Kidney (tissue), 14 donors: ENCODE data around the gene PAXIP1. TPM values are rescaled to one million over a fixed set of nuclear protein-coding genes. Genes with fewer than 3 reads are reported as not detected.
"Not testable (repeated sequence)": the region's sequence is repeated elsewhere in the genome, so short reads cannot be mapped to it uniquely, and the experiment has no call there.

ENCODE experiments used
- DNase-seq, 5 donors: peaks; one replicate each; pipeline ENCODE4 v3.0.0-alpha.2; 2013 to 2020
- FAIRE-seq: peaks from 2 replicates; lab custom pipeline; 2012; peaks lifted over from hg19 to GRCh38; lab: Jason Lieb, UNC
- H3K27ac ChIP-seq, 2 donors: one replicate each; pipeline ENCODE4 v1.7.0; 2013; ENCODE audit warnings: low read depth in 2 of 2, low read length in 2 of 2, inconsistent platforms in 1 of 2
- H3K27me3 ChIP-seq: one replicate; pipeline ENCODE4 v1.7.1; 2013; ENCODE audit warnings: low read length, inconsistent platforms; ENCODE audit not compliant: control insufficient read depth, insufficient read depth
- H3K36me3 ChIP-seq, 3 donors: one replicate each; pipeline versions ENCODE4 v1.7.0 to v1.7.1; 2013; ENCODE audit warnings: low read length in 3 of 3, control low read depth in 1 of 3, inconsistent platforms in 1 of 3; ENCODE audit not compliant: insufficient read depth in 3 of 3, control insufficient read depth in 2 of 3
- H3K4me1 ChIP-seq, 3 donors: one replicate each; pipeline versions ENCODE4 v1.7.0 to v1.7.1; 2013; ENCODE audit warnings: low read length in 3 of 3, inconsistent platforms in 1 of 3, low read depth in 1 of 3; ENCODE audit not compliant: control insufficient read depth in 2 of 3, insufficient read depth in 2 of 3
- H3K4me3 ChIP-seq, 3 donors: one replicate each; pipeline versions ENCODE4 v1.7.0 to v1.8.1; 2013; ENCODE audit warnings: low read length in 3 of 3, control low read depth in 1 of 3, inconsistent platforms in 1 of 3
- H3K9ac ChIP-seq, 3 donors: one replicate each; pipeline versions ENCODE4 v1.7.0 to v1.7.1; 2013; ENCODE audit warnings: low read length in 3 of 3, control low read depth in 1 of 3, inconsistent platforms in 1 of 3
- H3K9me3 ChIP-seq, 3 donors: one replicate each; pipeline versions ENCODE4 v1.7.0 to v1.7.1; 2013; ENCODE audit warnings: low read length in 3 of 3, control low read depth in 1 of 3, inconsistent platforms in 1 of 3; ENCODE audit not compliant: control insufficient read depth in 2 of 3, insufficient read depth in 1 of 3
- CTCF ChIP-seq: IDR thresholded peaks from 3 replicates; pipeline ENCODE4 v1.5.1; 2012; ENCODE audit warnings: mild to moderate bottlenecking, moderate library complexity, borderline replicate concordance; ENCODE audit not compliant: insufficient read depth; ENCODE audit errors: extremely low read depth
- intact Hi-C: fragments of 100-400 bp; cut with DNase I; formaldehyde crosslinking; loops from one replicate; pipeline ENCODE4 v1.11.1; 2022
- polyA plus RNA-seq: library from polyadenylated mRNA; stranded (reverse); fragments of 350-450 nt; fragmentation: Illumina TruSeq; extraction: RNeasy Lipid Tissue Mini Kit (QIAGEN cat#74804); gene quantifications from one replicate; pipeline ENCODE4 v1.2.3, GENCODE V29; 2014; ENCODE audit warnings: low read depth, low replicate concordance; ENCODE audit not compliant: insufficient read depth
- total RNA-seq: library from RNA; stranded (reverse); fragmentation: NEBNext Ultra II Directional; extraction: Animal tissue kit (Norgen Biotek cat#: 25700); gene quantifications from one replicate; pipeline ENCODE4 v1.2.1, GENCODE V29; 2021
- donor health status: control.
- donor health status: control.
- donor health status: control.
- donor health status: control.
- donor health status: control.
- donor health status: DM: yes; HTN: yes; CAD: no.
- donor health status: Normal renal cell carcinoma (clear cell type).

Gene PAXIP1
- total and polyA plus RNA-seq, 2 donors from 2014 or later: 3.9 to 10.7 TPM

GRCh38 chr7:154927624-154928125 is 75.2 kb downstream of the PAXIP1 start:
- Histone ChIP-seq H3K27me3 (no peaks in the 10 kb centered on the region), H3K9me3 (no peaks in the 10 kb centered on the region), H3K27ac (peak overlapping the region; percentile 57 to 92), H3K4me3 (peak overlapping the region; percentile 80 to 95 (median 90)), H3K4me1 (peaks cover 0 to 15% (median 6%) of the 10 kb centered on the region in 3 donors), H3K36me3 (no peaks in the 10 kb centered on the region), H3K9ac (peak overlapping the region; percentile 72 to 92 (median 77))
- DNase-seq (peak in 3 of 5 donors; percentile 80 to 94 (median 90)), FAIRE-seq (peak; percentile 96)
- intact Hi-C loops: loop anchor here (10.0 kb wide), 1 partner anchor 427 kb away; no protein-coding TSS in a partner anchor
- peak; percentile 58 for TF ChIP-seq CTCF

GRCh38 chr7:154922472-154922871 is 80.5 kb downstream of the PAXIP1 start:
- H3K9ac ChIP-seq, H3K9me3 ChIP-seq, H3K27me3 ChIP-seq, DNase-seq, H3K4me3 ChIP-seq, FAIRE-seq, H3K4me1 ChIP-seq, H3K36me3 ChIP-seq, H3K27ac ChIP-seq: not testable (repeated sequence)
- intact Hi-C loops: loop anchor here (10.0 kb wide), 1 partner anchor 432 kb away; no protein-coding TSS in a partner anchor

GRCh38 chr7:154919344-154920225 is 83.3 kb downstream of the PAXIP1 start:
- Histone ChIP-seq H3K9ac (no peak overlapping the region), H3K9me3 (no peaks in the 10 kb centered on the region), H3K27ac (no peak overlapping the region), H3K36me3 (no peaks in the 10 kb centered on the region), H3K27me3 (peaks cover 2% of the 10 kb centered on the region), H3K4me3 (no peak overlapping the region), H3K4me1 (peaks cover 0 to 8% (median 4%) of the 10 kb centered on the region in 3 donors)
- intact Hi-C loops: loop anchor here (10.0 kb wide), 1 partner anchor 435 kb away; no protein-coding TSS in a partner anchor
- TF ChIP-seq CTCF: no peak
- DNase-seq (no peak), FAIRE-seq (no peak)

- Histone ChIP-seq H3K4me3 (no peak overlapping the region), H3K36me3 (no peaks in the 10 kb centered on the region), H3K9me3 (no peaks in the 10 kb centered on the region), H3K27me3 (peaks cover 2% of the 10 kb centered on the region), H3K4me1 (peaks cover 0 to 8% (median 6%) of the 10 kb centered on the region in 3 donors), H3K9ac (no peak overlapping the region), H3K27ac (no peak overlapping the region)
- FAIRE-seq: no peak
- no peak for DNase-seq
- TF ChIP-seq CTCF: no peak
- intact Hi-C loops: no loop called here
Observed at GRCh38 chr7:154918741-154919140, 84.2 kb downstream of the PAXIP1 start.
